Heart right ventricle (tissue), 16 donors: ENCODE data around the gene PDGFRA. TPM values are rescaled to one million over a fixed set of nuclear protein-coding genes. Genes with fewer than 3 reads are reported as not detected.
A peak's percentile ranks its signal among the peaks of the same experiment; 100 is the strongest.
"Not testable (repeated sequence)": the region's sequence is repeated elsewhere in the genome, so short reads cannot be mapped to it uniquely, and the experiment has no call there.

Source experiments
- ATAC-seq, 8 donors: fragments of 200-7000 bp; cut with Tn5 transposase; one replicate each; pipeline ENCODE4 v1.9.1; 2020; ENCODE audit warnings: mild to moderate bottlenecking in 8 of 8, moderate library complexity in 8 of 8, moderate number of reproducible peaks in 1 of 8
- DNase-seq, 2 donors: peaks; one replicate each; pipeline ENCODE4 v3.0.0-alpha.2; 2020
- H3K27ac ChIP-seq, 10 donors: fragments of 200-600 bp; sonication (generic) in 2 of 10; one replicate each; pipeline versions ENCODE4 v1.5.0 to v1.8.0; 2020 to 2022; ENCODE audit warnings: mild to moderate bottlenecking in 3 of 10
- H3K27me3 ChIP-seq, 7 donors: fragments of 200-600 bp; one replicate each; pipeline ENCODE4 v1.8.0; 2021 to 2022; ENCODE audit warnings: mild to moderate bottlenecking in 2 of 7
- H3K36me3 ChIP-seq, 9 donors: fragments of 200-600 bp; sonication (generic) in 1 of 9; one replicate each; pipeline versions ENCODE4 v1.5.0 to v1.8.0; 2020 to 2022; ENCODE audit warnings: mild to moderate bottlenecking in 2 of 9
- H3K4me1 ChIP-seq, 9 donors: fragments of 200-600 bp; sonication (generic) in 1 of 9; one replicate each; pipeline versions ENCODE4 v1.5.0 to v1.8.0; 2020 to 2022; ENCODE audit warnings: mild to moderate bottlenecking in 4 of 9
- H3K4me3 ChIP-seq, 10 donors: fragments of 200-600 bp; sonication (generic) in 2 of 10; one replicate each; pipeline versions ENCODE4 v1.5.0 to v1.8.0; 2020 to 2022; ENCODE audit warnings: mild to moderate bottlenecking in 7 of 10, moderate library complexity in 2 of 10
- H3K9me3 ChIP-seq, 11 donors: fragments of 200-600 bp in 10 of 11; sonication (generic) in 2 of 11; one replicate each; pipeline versions ENCODE4 v1.5.0 to v1.8.0; 2013 to 2022; ENCODE audit warnings: mild to moderate bottlenecking in 2 of 11, control low read depth in 1 of 11, moderate library complexity in 1 of 11
- WGBS, 2 donors: extraction: QIAGEN DNeasy Blood & Tissue Kit; methylation state at CpG; one replicate each; pipeline ENCODE4 v1.1.7; 2013; ENCODE audit warnings: inconsistent platforms in 1 of 2; 5-methylcytosine and 5-hydroxymethylcytosine counted together
- intact Hi-C, 10 donors: fragments of 100-400 bp; cut with DNase I; formaldehyde crosslinking; loops; one replicate each; pipeline versions ENCODE4 v1.11.1 to v1.14.2; 2022
- polyA plus RNA-seq, 2 donors: library from polyadenylated mRNA; stranded (reverse); fragments of 200-250 nt; gene quantifications; one replicate each; pipeline ENCODE4 v1.2.3, GENCODE V29; 2013
- total RNA-seq, 10 donors: library from RNA; stranded (reverse); fragmentation: NEBNext Ultra II Directional in 3 of 10; extraction: Animal tissue kit (Norgen Biotek cat#: 25700) in 3 of 10; gene quantifications; one replicate each; pipeline versions ENCODE4 v1.2.1 to v1.2.4, GENCODE V29; 2021 to 2023
- TF ChIP-seq, protein P1 (sequence below), 9 donors: fragments of 200-600 bp; sonication (generic) in 2 of 9; IDR thresholded peaks; one replicate each; pipeline versions ENCODE4 v1.5.0 to v1.8.0; 2021 to 2022; ENCODE audit warnings: antibody characterized with exemption in 9 of 9, mild to moderate bottlenecking in 5 of 9, moderate library complexity in 1 of 9
- donor health status: Arrhythmogenic right ventricular cardiomyopathy.
- donor health status: ischemic (EF 13 %, LVEDD 7.1; RV severe dilation, severe dysfunction).
- donor health status: healthy with polysubstance abuse.
- donor health status: DM: no; HTN: yes; CAD: no.
- donor health status: DM: no; HTN: no; CAD: no.
- donor health status: ischemic (EF 25% LVEDD 6.9; RV normal size, moderate dysfunction).
- donor health status: ischemic (EF 25% LVEDD 5.7; RV mildly dilated, moderate dysfunction).
- donor health status: healthy.
- donor health status: DM: yes; HTN: yes; CAD: no.
- donor health status: Ischemic cardiomyopathy.
- donor health status: ischemic (EF 35%, LVEDD 5.7; RV mildly dilated, moderate dysfunction).
- donor health status: nonischemic (EF 11% LVEDD 7.7; RV severe dilation, severe dysfunction).
- donor health status: DM: yes; HTN: yes; CAD: no.
- donor health status: PGD.
- donor health status: ischemic (EF 29% LVEDD 5.4; RV normal size, mild dysfunction).
- donor health status: nonischemic (EF 23%, LVEDD 6.1; RV moderate dilation, normal function).

The PDGFRA gene
- total and polyA plus RNA-seq, 12 donors = 6.5 to 57.5 (median 11.6) TPM

DNA sequence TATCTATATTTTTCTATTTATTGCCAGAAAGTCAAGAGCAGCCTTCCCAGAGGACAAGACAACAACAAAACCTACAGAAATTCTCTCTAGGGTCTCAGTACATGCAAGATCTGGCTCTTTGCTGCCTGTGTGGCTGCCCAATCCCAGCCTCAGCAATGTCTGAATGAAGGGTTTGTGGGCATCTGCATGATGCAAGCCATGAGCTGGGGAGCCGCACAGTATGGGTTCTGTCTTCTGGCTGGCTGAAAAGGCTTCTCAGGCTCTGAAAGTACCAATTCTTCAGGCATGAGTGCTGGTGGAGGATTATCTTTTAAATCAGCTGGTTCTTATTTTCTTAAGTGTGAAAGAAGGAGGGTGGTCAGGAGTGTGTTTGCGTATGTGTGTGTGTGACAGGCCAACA is 104.6 kb downstream of the PDGFRA start:
- no peaks in the 10 kb centered on the region for H3K9me3 ChIP-seq
- no peak overlapping the region for H3K4me3 ChIP-seq
- TF ChIP-seq, protein P1, sequence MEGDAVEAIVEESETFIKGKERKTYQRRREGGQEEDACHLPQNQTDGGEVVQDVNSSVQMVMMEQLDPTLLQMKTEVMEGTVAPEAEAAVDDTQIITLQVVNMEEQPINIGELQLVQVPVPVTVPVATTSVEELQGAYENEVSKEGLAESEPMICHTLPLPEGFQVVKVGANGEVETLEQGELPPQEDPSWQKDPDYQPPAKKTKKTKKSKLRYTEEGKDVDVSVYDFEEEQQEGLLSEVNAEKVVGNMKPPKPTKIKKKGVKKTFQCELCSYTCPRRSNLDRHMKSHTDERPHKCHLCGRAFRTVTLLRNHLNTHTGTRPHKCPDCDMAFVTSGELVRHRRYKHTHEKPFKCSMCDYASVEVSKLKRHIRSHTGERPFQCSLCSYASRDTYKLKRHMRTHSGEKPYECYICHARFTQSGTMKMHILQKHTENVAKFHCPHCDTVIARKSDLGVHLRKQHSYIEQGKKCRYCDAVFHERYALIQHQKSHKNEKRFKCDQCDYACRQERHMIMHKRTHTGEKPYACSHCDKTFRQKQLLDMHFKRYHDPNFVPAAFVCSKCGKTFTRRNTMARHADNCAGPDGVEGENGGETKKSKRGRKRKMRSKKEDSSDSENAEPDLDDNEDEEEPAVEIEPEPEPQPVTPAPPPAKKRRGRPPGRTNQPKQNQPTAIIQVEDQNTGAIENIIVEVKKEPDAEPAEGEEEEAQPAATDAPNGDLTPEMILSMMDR (IDR thresholded peaks at IDR 0.05) = no peak
- no peak overlapping the region for H3K27ac ChIP-seq
- WGBS, 2 donors = 93 to 97% methylated on average over 2 of the region's 2 CpGs
- DNase-seq (no peak), ATAC-seq (no peak)
- no peaks in the 10 kb centered on the region for H3K27me3 ChIP-seq
- no peaks in the 10 kb centered on the region for H3K36me3 ChIP-seq
- H3K4me1 ChIP-seq = peaks cover 0 to 13% (median 0%) of the 10 kb centered on the region in 9 donors
- intact Hi-C loops = loop anchor here in 2 of 10 donors (2.0 to 10.0 kb wide), 2 partner anchors 73 to 321 kb away; partner anchors contain the start of gene KIT (in 1 of the 2)

GRCh38 chr4:54334769-54335168 is 105.7 kb downstream of the PDGFRA start:
- intact Hi-C loops = loop anchor here in 3 of 10 donors (2.0 to 10.0 kb wide), 3 partner anchors 72 to 320 kb away; partner anchors contain the start of gene KIT (in 1 of the 3)
- H3K27me3 ChIP-seq, H3K9me3 ChIP-seq, H3K36me3 ChIP-seq, DNase-seq, H3K4me3 ChIP-seq, ATAC-seq, H3K27ac ChIP-seq: not testable (repeated sequence)
- peaks cover 0 to 13% (median 0%) of the 10 kb centered on the region in 9 donors for H3K4me1 ChIP-seq

DNA sequence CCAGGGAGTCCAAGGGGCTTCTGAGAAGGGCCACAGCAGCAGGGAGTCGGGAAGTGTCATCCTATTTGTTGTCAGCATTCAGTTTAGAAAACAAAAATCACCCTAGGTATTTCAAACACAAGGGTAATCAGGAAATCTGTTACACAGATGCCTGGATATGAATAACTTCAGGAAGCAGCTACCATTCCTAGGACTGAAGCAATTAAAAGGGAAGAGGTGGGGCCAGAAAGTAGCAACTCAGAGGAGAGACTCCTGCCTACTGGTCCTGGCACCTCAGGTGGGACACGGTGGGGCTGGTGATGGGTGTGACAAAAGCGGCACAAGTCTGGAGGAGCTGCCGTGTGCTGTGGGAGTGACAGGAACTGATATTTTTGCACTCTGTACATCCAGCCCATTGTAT is 107.9 kb downstream of the PDGFRA start:
- Histone ChIP-seq H3K36me3 (no peaks in the 10 kb centered on the region), H3K4me3 (no peak overlapping the region), H3K4me1 (peaks cover 0 to 13% (median 0%) of the 10 kb centered on the region in 9 donors), H3K9me3 (no peaks in the 10 kb centered on the region), H3K27ac (peak overlapping the region in 4 of 10 donors; percentile 29 to 44 (median 36)), H3K27me3 (no peaks in the 10 kb centered on the region)
- TF ChIP-seq, protein P1 (IDR thresholded peaks at IDR 0.05) = no peak
- 58 to 60% methylated on average over 4 of the region's 4 CpGs for WGBS, 2 donors
- no peak for DNase-seq
- peak in 3 of 8 donors; percentile 35 to 68 (median 52) for ATAC-seq
- intact Hi-C loops = loop anchor here in 2 of 10 donors (5.0 to 10.0 kb wide), 2 partner anchors 110 to 318 kb away; partner anchors contain the start of gene KIT (in 1 of the 2)

DNA sequence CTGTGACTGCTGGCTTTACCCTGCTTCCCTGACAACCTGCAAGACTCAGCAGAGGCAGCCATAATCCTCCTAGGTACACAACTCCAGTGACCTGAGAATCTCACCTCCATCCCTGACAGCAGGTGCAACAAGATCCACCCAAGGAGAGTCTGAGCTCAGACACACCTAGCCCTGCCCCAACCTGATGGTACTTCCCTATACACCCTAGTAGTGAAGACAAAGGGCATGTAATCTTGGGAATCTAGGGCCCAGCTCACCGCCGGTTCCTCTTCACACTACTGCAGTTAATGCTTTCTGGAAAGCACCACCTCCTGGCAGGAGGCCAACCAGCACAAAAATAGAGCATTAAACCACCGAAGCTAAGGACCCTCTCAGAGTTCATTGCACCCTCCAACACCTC is 113.0 kb downstream of the PDGFRA start:
- H3K9me3 ChIP-seq, H3K4me1 ChIP-seq, DNase-seq, intact Hi-C loops, H3K4me3 ChIP-seq, H3K27me3 ChIP-seq, H3K36me3 ChIP-seq, ATAC-seq, H3K27ac ChIP-seq: not testable (repeated sequence)
- WGBS, 2 donors = 54 to 56% methylated on average over 3 of the region's 3 CpGs

Other genes starting within 250 kb of the PDGFRA start
- 10 to 100 TPM in 5 of 10 donors, 1 to 10 TPM in 5; 6.0 to 12.6 (median 9.3) TPM for gene CHIC2, start 164.7 kb upstream of the PDGFRA start, total RNA-seq
- gene CHIC2, start 164.7 kb upstream of the PDGFRA start, polyA plus RNA-seq = 10 to 100 TPM in 1 of 2 donors, 1 to 10 TPM in 1; 5.6 to 13.5 TPM
- not detected for gene GSX2, start 129.1 kb upstream of the PDGFRA start, total RNA-seq
- not detected for gene GSX2, start 129.1 kb upstream of the PDGFRA start, polyA plus RNA-seq